IPS-NIHi11 (cell line): ENCODE results near the gene SCMH1.
"Not testable (repeated sequence)": the region's sequence is repeated elsewhere in the genome, so short reads cannot be mapped to it uniquely, and the experiment has no call there.

Experiments used
- DNase-seq: peaks from one replicate; pipeline ENCODE4 v3.0.0; 2012; ENCODE audit warnings: mixed read lengths, low spot score

SCMH1 gene

GRCh38 chr1:41249319-41249718 is 7.2 kb upstream of the SCMH1 start:
- no peak for DNase-seq

DNA sequence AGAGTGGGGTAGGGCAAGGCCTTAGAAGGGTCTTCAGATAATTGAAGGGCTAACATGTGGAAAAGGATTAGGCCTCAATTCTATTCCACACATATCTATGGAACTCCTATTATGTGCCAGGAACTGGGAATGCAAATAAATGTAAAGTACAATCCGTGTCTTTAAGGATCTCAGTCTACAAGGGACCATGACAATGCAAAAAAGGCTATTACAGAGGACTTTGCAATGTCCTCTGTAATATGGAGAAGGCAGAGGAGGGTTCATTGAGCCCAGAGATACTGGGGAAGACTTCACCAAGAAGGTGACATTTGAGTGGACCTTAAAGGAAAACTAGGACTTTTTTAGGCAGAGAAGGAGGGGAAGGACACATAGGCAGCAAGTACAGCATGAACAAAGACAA is 4.5 kb upstream of the SCMH1 start:
- no peak for DNase-seq

GRCh38 chr1:41245659-41246058 is 3.6 kb upstream of the SCMH1 start:
- no peak for DNase-seq

DNA sequence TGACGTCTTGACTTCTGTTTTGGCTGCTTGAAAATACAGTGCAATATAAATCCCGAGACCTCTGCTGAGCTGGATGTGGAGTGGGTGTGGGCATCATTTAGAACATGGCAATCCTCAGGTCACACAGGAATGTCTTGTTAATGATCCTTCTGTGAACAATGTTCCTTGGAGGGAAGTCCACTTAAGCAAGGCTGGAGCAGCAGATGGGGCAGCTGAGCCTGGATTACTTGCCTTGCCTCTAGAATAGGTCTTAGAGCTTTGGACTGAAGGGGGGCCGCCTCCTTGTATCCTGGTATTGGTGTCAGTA is 926 bp upstream of the SCMH1 start:
- no peak for DNase-seq

GRCh38 chr1:41242342-41243078 is 404 bp upstream of the SCMH1 start:
- DNase-seq: peak; percentile 21

DNA sequence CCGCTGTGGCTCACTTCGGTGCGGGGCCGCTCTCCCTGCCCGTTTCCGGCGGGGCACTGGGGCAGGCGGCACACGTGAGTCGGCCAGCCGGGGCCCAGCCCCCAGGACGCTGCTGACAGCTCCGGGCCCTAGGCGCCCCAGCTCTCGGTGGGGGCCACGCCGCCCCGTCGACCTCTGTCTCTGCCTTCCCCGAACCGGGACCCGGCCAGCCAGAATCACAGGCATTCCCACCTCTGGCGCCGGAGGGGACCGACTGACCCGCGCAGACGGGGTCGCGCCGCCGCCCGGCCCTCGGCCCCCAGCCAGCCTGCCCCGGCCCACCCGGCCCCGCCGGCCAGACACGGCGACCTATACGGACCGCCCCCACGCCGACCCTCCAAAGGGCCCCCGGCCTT is 755 bp downstream of the SCMH1 start:
- DNase-seq: peak; percentile 53

GRCh38 chr1:41240781-41241353 is 1.2 kb downstream of the SCMH1 start:
- no peak for DNase-seq

GRCh38 chr1:41239988-41240610 is 2.0 kb downstream of the SCMH1 start:
- DNase-seq: no peak

DNA sequence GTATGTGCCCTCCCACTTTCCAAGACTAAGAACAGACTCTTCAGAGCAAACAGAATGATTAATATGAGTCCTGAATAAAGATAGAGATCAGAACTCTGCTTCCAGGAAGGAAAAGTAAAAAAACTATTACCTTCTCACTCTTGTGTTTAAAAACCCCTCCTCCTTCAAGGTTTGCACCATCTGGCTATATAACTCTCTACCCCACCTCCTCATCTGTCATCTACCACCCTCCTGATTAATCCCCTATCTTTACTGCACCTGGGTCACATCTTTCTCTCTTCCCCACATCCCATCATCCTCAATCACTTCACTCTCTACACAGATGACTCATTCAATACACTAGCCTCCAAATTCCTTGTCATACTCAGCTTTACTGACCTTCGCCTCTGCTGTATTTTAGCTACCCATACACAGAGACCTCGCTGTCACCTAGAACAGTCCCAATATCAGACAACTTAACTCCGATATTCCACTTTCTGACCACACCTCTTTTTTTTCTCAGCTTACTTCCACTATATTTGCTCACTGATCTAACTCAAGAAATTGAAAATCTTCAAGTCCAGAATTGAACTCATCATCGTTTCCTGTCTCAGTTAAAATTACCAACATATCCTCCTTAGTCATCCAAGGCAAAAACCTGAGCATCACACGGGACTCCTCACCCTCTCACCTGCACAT is 3.7 kb downstream of the SCMH1 start:
- no peak for DNase-seq

GRCh38 chr1:41236781-41237180 is 5.3 kb downstream of the SCMH1 start:
- no peak for DNase-seq

DNA sequence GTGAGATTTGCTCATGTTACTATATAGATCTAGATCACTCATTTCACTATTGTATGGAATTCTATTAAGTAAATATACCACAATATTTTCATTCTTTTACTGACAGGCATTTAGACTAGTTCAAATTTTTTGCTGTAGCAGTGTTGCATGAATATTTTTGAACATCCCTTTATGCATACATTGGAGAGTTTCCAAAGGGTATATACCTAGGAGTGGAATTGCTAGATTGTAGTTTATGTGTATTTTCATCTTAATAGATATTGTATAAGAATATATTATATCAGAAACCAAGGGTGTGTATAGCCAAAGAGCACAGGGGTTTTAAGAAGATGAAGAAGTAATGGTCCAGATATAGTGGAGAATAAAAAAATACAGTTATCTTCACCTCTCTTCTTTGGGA is 6.2 kb downstream of the SCMH1 start:
- DNase-seq: no peak

DNA sequence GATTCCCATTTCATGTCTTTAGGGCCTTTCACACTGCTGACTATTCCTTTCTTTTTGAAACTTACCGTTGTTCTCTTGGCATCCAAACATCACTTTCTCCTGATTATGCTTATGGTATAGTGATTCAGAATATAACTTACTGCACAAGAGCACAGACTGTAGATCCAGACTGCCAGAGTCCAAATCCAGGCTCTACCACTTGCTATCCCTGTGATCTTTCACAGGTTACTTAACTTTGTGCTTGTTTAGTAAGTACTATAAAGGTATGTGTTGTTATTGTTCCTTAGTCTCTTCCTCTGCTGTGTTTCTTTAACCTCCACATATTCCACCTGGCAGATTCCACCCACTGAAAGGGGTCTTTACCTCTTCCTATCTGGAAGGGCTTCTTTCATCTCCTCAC is 8.4 kb downstream of the SCMH1 start:
- DNase-seq: no peak

- no peak for DNase-seq
These were observed 9.8 kb downstream of the SCMH1 start for GRCh38 chr1:41232305-41232704.

DNA sequence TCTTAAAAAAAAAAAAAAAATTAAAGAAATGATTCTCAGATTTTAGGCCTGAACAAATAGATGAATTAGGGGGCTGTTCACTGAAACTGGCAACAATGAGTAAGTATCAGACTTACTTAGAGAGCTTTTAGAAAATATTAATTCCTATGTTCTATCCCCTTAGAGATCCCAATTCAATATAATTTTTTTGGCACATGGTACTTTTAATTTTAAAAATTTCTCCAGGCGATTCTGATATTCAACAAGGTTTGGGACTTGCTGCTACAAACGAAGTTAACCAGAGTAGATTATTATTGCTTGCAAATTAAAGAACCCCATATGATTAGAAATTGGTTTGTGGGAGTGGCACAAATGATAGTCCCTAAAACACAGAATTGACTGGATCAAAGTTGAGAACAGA is 11.4 kb downstream of the SCMH1 start:
- DNase-seq: no peak

DNA sequence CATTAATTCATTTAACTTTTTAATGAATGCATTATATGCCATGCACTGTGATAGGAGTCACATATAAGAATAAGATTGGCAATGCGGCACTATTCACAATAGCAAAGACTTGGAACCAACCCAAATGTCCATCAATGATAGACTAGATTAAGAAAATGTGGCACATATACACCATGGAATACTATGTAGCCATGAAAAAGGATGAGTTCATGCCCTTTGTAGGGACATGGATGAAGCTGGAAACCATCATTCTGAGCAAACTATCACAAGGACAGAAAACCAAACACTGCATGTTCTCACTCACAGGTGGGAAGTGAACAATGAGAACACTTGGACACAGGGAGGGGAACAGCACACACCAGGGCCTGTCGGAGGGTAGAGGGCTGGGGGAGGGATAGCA is 12.9 kb downstream of the SCMH1 start:
- not testable (repeated sequence) for DNase-seq

DNA sequence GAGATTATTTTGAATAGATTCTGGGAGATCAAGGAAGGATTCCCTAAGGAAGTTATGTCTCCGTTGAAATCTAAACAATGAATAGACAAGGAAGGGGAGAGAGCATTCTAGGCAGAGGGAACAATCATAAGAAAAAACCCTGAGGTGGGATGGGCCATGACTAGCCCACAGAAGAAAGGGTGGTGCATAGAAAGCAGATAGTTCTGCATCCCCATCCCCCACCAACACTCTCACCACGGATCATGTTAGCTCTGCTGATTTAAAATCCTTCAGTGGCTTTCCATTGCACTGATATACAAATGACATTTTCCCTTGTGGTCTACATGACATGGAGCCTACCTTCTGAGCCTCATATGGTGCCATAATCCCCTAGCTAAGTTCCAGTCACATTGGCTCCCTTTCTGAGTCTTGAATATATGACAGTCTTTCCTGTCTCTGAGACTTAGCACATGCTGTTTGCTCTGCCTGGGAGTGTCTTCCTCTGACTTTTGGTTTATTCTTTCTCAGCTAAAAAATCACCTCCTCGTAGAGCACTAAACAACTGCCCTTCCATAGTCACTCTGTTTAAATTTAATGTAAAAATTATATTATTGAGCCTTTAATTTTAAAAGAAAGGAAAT is 15.2 kb downstream of the SCMH1 start:
- DNase-seq: no peak

DNA sequence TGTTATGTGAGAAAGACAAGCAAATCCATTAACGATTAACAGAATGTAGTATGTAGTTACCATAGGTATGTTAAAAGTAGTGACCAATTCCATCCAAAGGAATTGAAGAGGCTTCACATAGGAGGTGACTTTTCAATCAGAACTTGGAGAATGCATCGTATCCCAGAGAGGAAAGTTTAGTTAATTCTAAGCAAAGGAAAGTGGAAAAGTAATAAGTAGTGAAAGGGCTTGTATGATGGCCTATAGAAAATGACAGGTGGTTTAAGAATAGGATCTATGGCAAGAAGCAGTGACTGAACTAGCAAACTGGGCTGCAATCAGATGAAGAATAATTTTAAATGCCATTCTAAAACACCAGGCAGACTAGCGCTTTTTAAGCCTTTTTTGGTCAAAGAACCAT is 16.6 kb downstream of the SCMH1 start:
- no peak for DNase-seq

- DNase-seq: no peak
These were observed 19.6 kb downstream of the SCMH1 start for GRCh38 chr1:41222496-41222895.

DNA sequence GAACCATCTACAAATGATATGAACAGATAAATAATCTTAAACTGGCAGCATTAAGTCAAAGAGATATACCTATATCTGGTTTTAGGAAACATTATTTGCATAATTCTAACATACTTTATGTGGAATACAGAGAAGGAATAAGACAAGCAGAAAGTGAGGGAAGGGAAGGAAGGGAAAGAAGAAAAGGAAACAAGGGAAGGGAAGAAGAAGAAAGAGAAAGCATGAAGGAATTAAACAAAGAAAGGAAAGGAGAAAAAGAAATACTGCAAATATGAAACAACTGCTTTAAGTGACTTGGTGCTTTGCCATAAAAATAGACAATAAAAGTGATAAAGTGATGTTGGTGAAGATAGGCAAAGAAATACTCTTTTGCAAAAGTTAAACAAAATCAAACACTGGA is 20.1 kb downstream of the SCMH1 start:
- no peak for DNase-seq

- DNase-seq: no peak
These were observed 24.0 kb downstream of the SCMH1 start for GRCh38 chr1:41218152-41218551.

- no peak for DNase-seq
These were observed 24.7 kb downstream of the SCMH1 start for GRCh38 chr1:41217441-41217840.

- no peak for DNase-seq
These were observed 26.5 kb downstream of the SCMH1 start for GRCh38 chr1:41215623-41216022.

- DNase-seq: no peak
These were observed 28.8 kb downstream of the SCMH1 start for GRCh38 chr1:41213341-41213740.
